ENCODE data around the gene AK4. TPM values are rescaled to one million over a fixed set of nuclear protein-coding genes. Genes with fewer than 3 reads are reported as not detected.

Gene AK4
- total RNA-seq, 4 donors from 2014 or later, result 1.4 to 2.6 (median 1.8) TPM

GRCh38 chr1:65253800-65254319, 105.9 kb downstream of the AK4 start:
- H3K9me3 ChIP-seq, result no peaks in the 10 kb centered on the region
- H3K36me3 ChIP-seq, result no peaks in the 10 kb centered on the region
- DNase-seq, result no peak
- H3K27me3 ChIP-seq, result peaks cover 0 to 2% (median 0%) of the 10 kb centered on the region in 3 donors
- peak overlapping the region in 1 of 4 donors; percentile 40 for H3K27ac ChIP-seq
- TF ChIP-seq CTCF (IDR thresholded peaks at IDR 0.05 in 4 of 5, conservative IDR thresholded peaks at IDR 0.05 in 1 of 5), result no peak
- TF ChIP-seq POLR2A (IDR thresholded peaks at IDR 0.05), result no peak
- intact Hi-C loops (cut with DNase I; ENCODE audit: low total_unique reads) (no loop called here), in situ Hi-C loops (cut with MboI; ENCODE audit: low sequenced_read_pairs in 4 of 4) (no loop called here)
- H3K4me3 ChIP-seq, result peak overlapping the region; percentile 48 to 73 (median 62)
- peak in 1 of 2 donors; percentile 49 for ATAC-seq
- H3K4me1 ChIP-seq, result peaks cover 6 to 11% of the 10 kb centered on the region in 2 donors

- peak; percentile 57 to 64 for TF ChIP-seq POLR2A (IDR thresholded peaks at IDR 0.05)
- peak in 1 of 5 experiments; percentile 20 for TF ChIP-seq CTCF (IDR thresholded peaks at IDR 0.05 in 4 of 5, conservative IDR thresholded peaks at IDR 0.05 in 1 of 5)
- intact Hi-C loops (cut with DNase I; ENCODE audit: low total_unique reads), result loop anchor here (5.0 kb wide), 1 partner anchor 168 kb away; the partner anchor contains the start of genes LEPR and LEPROT
- in situ Hi-C loops (cut with MboI; ENCODE audit: low sequenced_read_pairs in 4 of 4), result no loop called here
Measured at GRCh38 chr1:65254320-65255034, 106.5 kb downstream of the AK4 start.

GRCh38 chr1:65255035-65255655, 107.1 kb downstream of the AK4 start:
- peak overlapping the region in 1 of 4 donors; percentile 34 for H3K27ac ChIP-seq
- in situ Hi-C loops (cut with MboI; ENCODE audit: low sequenced_read_pairs in 4 of 4), result no loop called here

More at GRCh38 chr1:65254320-65255034, 106.5 kb downstream of the AK4 start:
- peaks cover 6 to 11% of the 10 kb centered on the region in 2 donors for H3K4me1 ChIP-seq
- H3K9me3 ChIP-seq, result no peaks in the 10 kb centered on the region
- peaks cover 0 to 2% (median 0%) of the 10 kb centered on the region in 3 donors for H3K27me3 ChIP-seq
- H3K27ac ChIP-seq, result peak overlapping the region in 2 of 4 donors; percentile 10 to 40
- ATAC-seq, result peak; percentile 93 to 96
- no peaks in the 10 kb centered on the region for H3K36me3 ChIP-seq
- peak overlapping the region; percentile 64 to 89 (median 70) for H3K4me3 ChIP-seq
- DNase-seq, result peak; percentile 44 to 52

GRCh38 chr1:65255656-65256050, 107.7 kb downstream of the AK4 start:
- H3K27ac ChIP-seq, result no peak overlapping the region
- H3K4me1 ChIP-seq, result peaks cover 6 to 11% of the 10 kb centered on the region in 2 donors
- TF ChIP-seq POLR2A (IDR thresholded peaks at IDR 0.05) (no peak), CTCF (IDR thresholded peaks at IDR 0.05 in 4 of 5, conservative IDR thresholded peaks at IDR 0.05 in 1 of 5) (no peak)
- H3K27me3 ChIP-seq, result peaks cover 0 to 2% (median 0%) of the 10 kb centered on the region in 3 donors
- H3K9me3 ChIP-seq, result no peaks in the 10 kb centered on the region
- in situ Hi-C loops (cut with MboI; ENCODE audit: low sequenced_read_pairs in 4 of 4), result no loop called here
- DNase-seq (no peak), ATAC-seq (no peak)
- intact Hi-C loops (cut with DNase I; ENCODE audit: low total_unique reads), result loop anchor here (5.0 kb wide), 1 partner anchor 167 kb away; the partner anchor contains the start of genes LEPR and LEPROT
- H3K36me3 ChIP-seq, result no peaks in the 10 kb centered on the region
- no peak overlapping the region for H3K4me3 ChIP-seq

More at GRCh38 chr1:65255035-65255655, 107.1 kb downstream of the AK4 start:
- Histone ChIP-seq H3K4me1 (peaks cover 6 to 11% of the 10 kb centered on the region in 2 donors), H3K9me3 (no peaks in the 10 kb centered on the region), H3K4me3 (peak overlapping the region; percentile 64 to 89 (median 70)), H3K27me3 (peaks cover 0 to 2% (median 0%) of the 10 kb centered on the region in 3 donors), H3K36me3 (no peaks in the 10 kb centered on the region)
- TF ChIP-seq POLR2A (IDR thresholded peaks at IDR 0.05), result no peak
- no peak for TF ChIP-seq CTCF (IDR thresholded peaks at IDR 0.05 in 4 of 5, conservative IDR thresholded peaks at IDR 0.05 in 1 of 5)
- intact Hi-C loops (cut with DNase I; ENCODE audit: low total_unique reads), result loop anchor here (5.0 kb wide), 1 partner anchor 167 kb away; the partner anchor contains the start of genes LEPR and LEPROT
- DNase-seq (no peak), ATAC-seq (peak in 1 of 2 donors; percentile 25)
